Activated gamma-delta T cell treated with Interleukin-2 at 50 U/mL for 16 hours (primary cell): ENCODE data around the gene ATAD3B.
"Not testable (repeated sequence)": the region's sequence is repeated elsewhere in the genome, so short reads cannot be mapped to it uniquely, and the experiment has no call there.

Experiments
- DNase-seq: peaks from one replicate; pipeline ENCODE4 v3.0.0-alpha.2; 2020

Gene ATAD3B

DNA sequence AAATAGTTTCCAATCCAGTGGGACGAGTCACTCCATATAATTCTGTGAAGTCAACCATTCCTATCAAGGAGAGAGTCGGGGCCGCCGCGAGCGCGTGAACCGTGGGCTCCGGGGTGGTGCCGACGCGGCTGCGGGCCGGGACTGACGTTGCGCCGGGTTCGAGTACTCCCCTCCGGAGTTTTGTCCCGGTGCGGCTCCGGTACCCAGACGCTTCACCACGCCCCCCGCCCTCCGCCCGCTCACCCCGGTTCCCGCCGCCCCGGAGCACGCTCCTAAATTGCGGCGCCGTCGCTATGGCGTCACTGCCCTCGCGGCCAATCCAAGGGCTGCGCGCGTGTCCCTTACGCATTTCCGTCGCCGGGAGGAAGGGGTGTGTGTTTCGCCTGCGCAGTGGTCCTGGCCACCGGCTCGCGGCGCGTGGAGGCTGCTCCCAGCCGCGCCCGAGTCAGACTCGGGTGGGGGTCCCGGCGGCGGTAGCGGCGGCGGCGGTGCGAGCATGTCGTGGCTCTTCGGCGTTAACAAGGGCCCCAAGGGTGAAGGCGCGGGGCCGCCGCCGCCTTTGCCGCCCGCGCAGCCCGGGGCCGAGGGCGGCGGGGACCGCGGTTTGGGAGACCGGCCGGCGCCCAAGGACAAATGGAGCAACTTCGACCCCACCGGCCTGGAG lies at the start of gene ATAD3B:
Gene ATAD3B (plus strand): TSS at position 377 of the 664 bp plus-strand sequence. CDS start 120 bp downstream, at position 497.
- peak; percentile 83 for DNase-seq

DNA sequence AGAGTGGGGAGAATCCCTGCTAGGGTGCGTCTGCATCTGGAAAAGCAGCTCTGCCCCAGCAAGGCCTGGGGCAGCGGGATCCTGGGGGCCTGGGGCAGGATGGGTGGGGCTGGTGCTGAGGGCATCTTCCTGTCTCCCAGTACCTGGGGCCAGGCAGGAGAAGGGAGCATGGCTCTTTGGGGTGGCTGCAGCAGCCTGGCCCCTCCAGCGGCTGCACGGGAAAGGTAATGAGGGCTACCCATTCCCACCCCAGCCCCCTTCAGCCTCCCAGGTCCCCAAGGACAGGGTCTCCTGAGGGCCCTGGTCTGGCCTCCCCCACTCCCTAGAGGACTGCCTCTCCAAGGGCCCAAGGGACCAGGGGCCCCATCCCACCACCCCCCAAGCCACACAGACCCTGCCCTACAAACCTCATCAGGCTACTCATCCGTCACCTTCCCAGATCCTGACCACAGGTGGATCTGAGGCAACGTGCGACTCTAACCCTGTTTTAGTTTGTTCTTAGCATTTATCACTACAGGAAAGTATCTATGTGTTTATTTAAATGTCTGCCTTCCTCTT lies 49.6 kb upstream of the ATAD3B start:
- no peak for DNase-seq

GRCh38 chr1:1422465-1423244 lies 48.9 kb upstream of the ATAD3B start:
- no peak for DNase-seq

DNA sequence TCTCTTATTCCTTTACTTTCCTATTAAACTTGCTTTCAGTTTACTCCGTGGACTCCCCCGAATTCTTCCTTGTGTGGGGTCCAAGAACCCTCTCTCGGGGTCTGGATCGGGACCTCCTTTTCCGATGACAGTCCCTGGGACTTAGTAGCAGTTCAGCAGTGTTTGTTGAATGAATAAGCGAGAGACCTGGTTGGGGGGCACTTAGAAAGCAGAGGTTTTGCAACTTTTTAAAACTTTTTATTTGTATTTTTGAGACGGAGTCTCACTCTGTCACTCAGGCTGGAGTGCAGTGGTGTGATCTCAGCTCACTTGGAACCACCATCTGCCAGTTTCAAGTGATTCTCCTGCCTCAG lies 48.3 kb upstream of the ATAD3B start:
- no peak for DNase-seq

- no peak for DNase-seq
Observed at GRCh38 chr1:1424707-1425106, 46.9 kb upstream of the ATAD3B start.

DNA sequence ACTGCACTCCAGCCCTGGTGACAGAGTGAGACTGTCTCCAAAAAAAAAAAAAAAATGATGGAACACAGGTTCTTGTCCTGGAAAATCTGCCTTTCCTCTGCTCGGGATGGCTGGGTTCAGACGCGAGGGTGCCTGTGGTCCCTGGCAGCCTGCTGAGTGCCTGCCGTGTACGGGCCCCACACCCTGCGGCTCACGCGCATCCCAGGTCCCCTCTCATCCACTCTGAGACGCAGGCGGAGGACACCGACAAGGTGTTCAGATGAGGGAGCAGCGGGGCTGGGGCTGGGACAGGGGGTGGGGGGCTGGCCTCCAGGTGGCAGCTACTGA lies 46.2 kb upstream of the ATAD3B start:
- DNase-seq = no peak

DNA sequence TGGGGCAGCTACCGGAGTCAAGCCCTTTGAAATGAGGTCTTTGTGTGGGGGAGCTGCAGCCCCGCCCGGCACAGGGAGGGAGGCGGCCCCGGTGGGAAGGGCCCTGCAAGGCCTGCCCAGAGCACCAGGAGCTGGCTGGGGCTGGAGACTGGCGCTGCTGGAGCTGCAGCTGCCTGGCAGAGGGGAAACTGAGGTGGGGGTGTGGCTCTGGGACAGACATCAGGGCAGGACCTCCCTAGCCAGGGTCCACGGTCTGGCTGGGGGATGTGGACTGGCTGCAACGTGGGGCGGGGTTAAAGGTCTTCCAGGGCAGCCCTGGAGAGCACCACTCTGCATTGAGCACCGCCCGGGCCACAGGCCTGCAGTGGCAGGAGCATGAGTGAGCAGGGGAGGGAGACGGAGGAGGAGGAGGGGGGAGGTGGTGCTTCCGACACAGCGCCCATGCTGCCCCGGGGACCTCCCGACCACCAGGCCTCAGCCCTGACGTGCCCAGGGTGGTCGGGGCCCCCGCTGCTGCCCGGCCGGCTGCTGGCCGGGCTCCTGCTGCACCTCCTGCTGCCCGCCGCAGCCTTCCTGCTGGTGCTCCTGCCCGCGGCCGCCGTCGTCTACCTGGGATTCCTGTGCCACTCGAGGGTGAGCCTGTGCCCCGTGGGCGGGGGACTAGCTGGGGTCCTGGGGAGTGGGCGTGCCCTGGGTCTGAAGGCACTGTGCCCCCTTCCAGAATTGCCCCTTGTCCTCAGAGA lies 45.6 kb upstream of the ATAD3B start:
- DNase-seq = no peak

DNA sequence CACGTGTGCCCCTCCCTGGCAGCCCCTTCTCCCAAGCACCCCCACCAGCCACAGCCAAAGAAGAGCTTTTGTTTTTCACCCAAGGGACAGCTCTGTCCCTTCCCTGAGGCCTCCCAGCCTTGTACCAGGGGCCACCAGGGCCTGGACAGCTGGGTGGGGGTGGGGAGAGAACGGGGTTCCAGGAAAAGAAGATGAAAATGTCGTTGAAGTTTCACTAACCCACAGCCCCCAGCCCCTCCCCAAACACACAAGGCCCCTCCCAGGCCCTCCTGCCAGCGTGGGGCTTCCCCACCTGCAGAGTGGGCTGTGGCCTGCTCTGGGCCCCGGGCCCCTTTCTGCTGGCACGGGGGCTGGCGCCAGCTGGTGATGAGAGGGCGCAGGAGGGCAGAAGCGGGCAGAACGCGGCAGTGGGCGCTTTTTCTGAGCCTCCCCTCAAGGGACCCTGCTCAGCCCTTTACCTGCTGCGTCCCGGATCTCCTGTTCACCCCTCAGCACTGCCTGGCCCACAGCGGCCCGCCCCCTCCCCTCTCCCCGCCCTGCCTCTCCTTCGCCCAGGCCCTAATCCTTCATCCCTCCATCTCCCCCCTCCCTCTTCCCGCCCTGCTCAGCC lies 45.0 kb upstream of the ATAD3B start:
- no peak for DNase-seq

GRCh38 chr1:1427106-1427819 lies 44.3 kb upstream of the ATAD3B start:
- no peak for DNase-seq

- DNase-seq = no peak
Observed at GRCh38 chr1:1427820-1428148, 43.8 kb upstream of the ATAD3B start.

DNA sequence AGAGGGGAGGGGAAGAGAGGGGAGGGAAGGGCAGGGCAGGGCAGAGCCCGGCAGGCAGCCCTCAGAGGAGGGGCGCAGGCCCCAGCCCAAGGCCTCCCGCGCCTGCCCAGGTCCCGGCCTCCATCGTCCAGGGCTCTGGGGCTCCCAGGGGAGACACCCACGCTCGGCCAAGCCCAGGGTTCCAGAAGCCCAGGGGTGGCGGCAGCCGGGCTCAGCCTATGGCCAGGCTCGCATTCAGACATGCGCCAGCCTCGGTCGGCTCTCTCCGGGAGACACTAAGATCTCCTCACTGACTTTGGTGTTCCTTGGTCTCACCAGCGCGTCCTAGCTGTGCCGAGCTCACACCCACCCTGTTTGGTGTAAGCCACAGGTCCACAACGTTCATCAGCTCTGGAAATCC lies 43.4 kb upstream of the ATAD3B start:
- no peak for DNase-seq

DNA sequence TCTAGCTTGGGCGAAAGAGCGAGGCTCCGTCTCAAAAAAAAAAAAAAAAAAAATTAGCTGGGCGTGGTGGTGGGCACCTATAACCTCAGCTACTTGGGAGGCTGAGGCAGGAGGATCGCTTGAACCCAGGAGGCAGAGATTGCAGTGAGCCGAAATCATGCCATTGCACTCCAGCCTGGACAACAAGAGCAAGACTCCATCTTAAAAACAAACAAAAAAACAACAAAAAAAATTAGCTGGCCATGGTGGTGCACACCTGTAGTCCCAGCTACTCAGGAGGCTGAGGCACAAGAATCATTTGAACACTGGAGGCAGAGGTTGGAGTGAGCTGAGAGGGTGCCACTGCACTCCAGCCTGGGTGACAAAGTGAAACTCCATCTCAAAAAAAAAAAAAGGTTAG lies 42.6 kb upstream of the ATAD3B start:
- DNase-seq = not testable (repeated sequence)

DNA sequence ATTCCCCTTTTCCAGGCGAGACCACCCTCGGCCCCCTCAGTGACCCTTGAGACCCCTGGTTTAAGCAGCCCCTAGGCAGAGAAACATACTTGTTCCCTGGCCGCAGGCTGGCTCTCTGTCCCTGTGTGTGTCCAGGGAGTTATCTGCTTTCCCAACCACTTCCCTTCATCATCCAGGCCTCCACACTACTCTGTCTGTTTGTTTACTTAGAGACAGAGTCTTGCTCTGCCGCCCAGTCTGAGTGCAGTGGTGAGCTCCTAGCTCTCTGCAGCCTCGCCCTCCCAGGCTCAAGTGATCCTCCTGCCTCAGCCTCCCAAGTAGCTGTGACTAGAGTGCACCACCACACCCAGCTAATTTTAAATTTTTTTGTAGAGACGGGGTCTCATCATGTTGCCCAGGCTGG lies 41.9 kb upstream of the ATAD3B start:
- no peak for DNase-seq

GRCh38 chr1:1430114-1430982 lies 41.2 kb upstream of the ATAD3B start:
- DNase-seq = no peak

- no peak for DNase-seq
Observed at GRCh38 chr1:1430992-1431844, 40.3 kb upstream of the ATAD3B start.

DNA sequence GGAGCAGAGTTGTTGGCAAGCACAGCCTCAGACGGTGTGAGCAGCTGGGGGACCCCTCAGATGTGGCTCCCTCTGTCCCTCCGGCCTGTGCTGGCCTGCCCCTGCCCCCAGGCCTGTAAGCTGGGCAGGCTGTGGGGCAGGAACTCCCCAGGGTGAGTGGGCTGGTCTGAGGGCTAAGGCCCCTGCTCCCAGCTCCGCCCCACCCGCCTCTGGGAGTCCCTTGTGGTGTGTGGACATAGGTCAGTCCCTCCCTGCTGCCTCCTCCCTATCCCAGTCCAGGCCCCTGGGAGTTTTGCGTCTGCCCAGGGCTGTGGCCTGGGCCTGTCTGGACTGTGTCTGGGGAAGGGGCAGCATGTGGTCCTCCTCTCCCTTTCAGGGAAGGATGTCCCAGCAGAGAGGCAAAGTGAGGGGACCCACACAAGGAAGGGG lies 39.7 kb upstream of the ATAD3B start:
- DNase-seq = no peak

- no peak for DNase-seq
Observed at GRCh38 chr1:1432274-1432950, 39.2 kb upstream of the ATAD3B start.

DNA sequence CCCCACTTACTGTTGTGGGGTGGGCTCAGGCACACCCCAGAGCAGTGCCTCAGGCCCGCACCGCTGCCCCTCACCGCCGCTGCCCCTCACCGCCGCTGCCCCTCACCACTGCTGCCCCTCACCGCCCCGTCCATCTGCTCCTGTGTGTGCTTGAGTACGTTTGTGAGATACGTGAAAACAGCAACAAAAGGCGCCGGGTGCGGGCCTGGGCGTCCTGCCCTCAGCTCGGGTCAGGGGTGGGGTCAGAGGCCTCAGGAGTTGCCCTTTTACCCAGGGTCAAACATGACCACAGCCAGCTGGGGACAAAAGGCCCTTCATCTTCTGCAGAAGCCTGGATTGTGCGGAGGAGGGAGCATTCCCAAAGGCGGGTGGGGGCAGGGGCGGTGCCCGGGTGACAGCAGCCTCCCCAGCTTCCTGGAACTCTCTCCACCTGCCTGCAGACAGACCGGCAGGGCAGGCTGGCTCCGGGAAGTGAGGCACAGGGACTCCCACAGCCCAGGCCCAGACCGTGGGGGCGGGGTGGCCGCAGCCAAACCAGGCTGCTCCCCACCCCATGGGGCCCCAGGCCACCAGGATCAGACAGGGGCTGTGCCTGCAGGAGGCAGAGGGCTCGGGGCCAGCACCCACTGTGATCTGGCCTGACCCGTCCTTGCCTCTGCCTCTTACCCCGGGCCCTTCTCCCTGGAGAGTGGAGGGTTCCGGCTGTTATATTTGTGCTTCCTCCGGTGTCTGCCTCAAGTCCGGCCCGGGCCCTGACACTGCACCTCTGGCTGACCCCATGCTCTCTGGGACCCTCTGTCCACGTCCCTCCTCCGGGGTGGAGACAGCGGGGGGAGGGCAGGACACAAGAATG lies 38.4 kb upstream of the ATAD3B start:
- DNase-seq = no peak

GRCh38 chr1:1433804-1434130 lies 37.8 kb upstream of the ATAD3B start:
- DNase-seq = no peak
